Measurements from ENCODE around the gene HABP2. TPM values are rescaled to one million over a fixed set of nuclear protein-coding genes. Genes with fewer than 3 reads are reported as not detected.

Gene HABP2
- polyA plus RNA-seq, 1 donor from 2014 or later, result not detected

DNA sequence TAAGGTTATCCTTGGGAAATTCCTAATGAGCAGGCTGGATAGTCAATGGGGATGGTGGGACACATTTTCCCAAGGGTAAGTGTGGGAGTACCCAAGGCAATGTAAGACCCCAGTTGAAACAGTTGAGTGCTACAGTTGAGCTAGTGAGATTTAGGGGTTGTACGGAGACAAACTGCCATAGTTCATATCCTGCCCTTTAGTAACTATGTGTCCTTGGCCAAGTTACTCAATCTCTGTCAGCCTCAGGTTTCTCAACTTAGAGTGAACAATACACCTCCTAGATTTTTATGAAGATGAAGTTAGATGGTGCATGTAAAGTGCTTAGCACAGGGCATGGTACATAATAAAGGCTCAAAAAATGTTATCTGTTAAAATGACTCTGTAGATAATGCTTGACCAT lies 20.5 kb downstream of the HABP2 start:
- H4K20me1 ChIP-seq (ENCODE audit: insufficient read depth), result no peaks in the 10 kb centered on the region

DNA sequence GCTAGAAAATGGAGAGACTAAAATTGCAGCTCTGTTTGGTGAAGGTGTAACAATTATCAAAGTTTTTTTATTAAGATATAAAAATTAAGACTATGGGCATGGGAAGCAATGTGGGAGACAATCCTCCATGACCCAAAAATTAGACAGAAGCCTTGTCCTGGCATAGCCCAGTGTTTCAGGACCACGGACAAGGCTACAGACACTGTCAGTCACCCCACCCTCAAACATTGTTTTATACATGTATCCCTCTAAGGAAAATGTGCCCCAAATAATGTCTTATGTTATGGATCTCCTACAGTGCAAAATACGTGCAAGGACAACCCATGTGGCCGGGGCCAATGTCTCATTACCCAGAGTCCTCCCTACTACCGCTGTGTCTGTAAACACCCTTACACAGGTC lies 24.0 kb downstream of the HABP2 start:
- Histone ChIP-seq H3K9me2 (ENCODE audit: insufficient read depth, low read length) (no peaks in the 10 kb centered on the region), H2AFZ (ENCODE audit: low read depth, low read length) (no peak overlapping the region), H3K36me3 (ENCODE audit: insufficient read depth, low read length) (no peaks in the 10 kb centered on the region), H3K9me3 (ENCODE audit: low read length) (no peaks in the 10 kb centered on the region), H3K27ac (ENCODE audit: low read length) (no peak overlapping the region), H3F3A (ENCODE audit: insufficient read depth, low read length, poor library complexity, severe bottlenecking) (no peaks in the 10 kb centered on the region), H3K9ac (ENCODE audit: low read length) (no peak overlapping the region), H4K20me1 (ENCODE audit: insufficient read depth) (no peaks in the 10 kb centered on the region), H3K79me2 (replicated peaks; ENCODE audit: insufficient read depth, low read length) (no peaks in the 10 kb centered on the region), H3K27me3 (ENCODE audit: insufficient read depth, low read depth, low read length) (no peaks in the 10 kb centered on the region), H3K4me2 (ENCODE audit: low read length) (no peak overlapping the region), H3K4me3 (ENCODE audit: low read length) (no peak overlapping the region)
- TF ChIP-seq EZH2 (IDR thresholded peaks at IDR 0.05; ENCODE audit: borderline replicate concordance, insufficient read depth, low read length, poor library complexity, severe bottlenecking), result no peak
- no peak for TF ChIP-seq RAD21 (conservative IDR thresholded peaks at IDR 0.05)
- no peak for TF ChIP-seq EP300 (conservative IDR thresholded peaks at IDR 0.05; ENCODE audit: poor library complexity, severe bottlenecking)
- TF ChIP-seq MXI1 (conservative IDR thresholded peaks at IDR 0.05; ENCODE audit: poor library complexity, severe bottlenecking), result no peak
- TF ChIP-seq POLR2AphosphoS5 (IDR thresholded peaks at IDR 0.05), result no peak
- no peak for TF ChIP-seq SMC3 (conservative IDR thresholded peaks at IDR 0.05; ENCODE audit: poor library complexity)
- TF ChIP-seq, protein P1, sequence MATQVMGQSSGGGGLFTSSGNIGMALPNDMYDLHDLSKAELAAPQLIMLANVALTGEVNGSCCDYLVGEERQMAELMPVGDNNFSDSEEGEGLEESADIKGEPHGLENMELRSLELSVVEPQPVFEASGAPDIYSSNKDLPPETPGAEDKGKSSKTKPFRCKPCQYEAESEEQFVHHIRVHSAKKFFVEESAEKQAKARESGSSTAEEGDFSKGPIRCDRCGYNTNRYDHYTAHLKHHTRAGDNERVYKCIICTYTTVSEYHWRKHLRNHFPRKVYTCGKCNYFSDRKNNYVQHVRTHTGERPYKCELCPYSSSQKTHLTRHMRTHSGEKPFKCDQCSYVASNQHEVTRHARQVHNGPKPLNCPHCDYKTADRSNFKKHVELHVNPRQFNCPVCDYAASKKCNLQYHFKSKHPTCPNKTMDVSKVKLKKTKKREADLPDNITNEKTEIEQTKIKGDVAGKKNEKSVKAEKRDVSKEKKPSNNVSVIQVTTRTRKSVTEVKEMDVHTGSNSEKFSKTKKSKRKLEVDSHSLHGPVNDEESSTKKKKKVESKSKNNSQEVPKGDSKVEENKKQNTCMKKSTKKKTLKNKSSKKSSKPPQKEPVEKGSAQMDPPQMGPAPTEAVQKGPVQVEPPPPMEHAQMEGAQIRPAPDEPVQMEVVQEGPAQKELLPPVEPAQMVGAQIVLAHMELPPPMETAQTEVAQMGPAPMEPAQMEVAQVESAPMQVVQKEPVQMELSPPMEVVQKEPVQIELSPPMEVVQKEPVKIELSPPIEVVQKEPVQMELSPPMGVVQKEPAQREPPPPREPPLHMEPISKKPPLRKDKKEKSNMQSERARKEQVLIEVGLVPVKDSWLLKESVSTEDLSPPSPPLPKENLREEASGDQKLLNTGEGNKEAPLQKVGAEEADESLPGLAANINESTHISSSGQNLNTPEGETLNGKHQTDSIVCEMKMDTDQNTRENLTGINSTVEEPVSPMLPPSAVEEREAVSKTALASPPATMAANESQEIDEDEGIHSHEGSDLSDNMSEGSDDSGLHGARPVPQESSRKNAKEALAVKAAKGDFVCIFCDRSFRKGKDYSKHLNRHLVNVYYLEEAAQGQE (IDR thresholded peaks at IDR 0.05; ENCODE audit: borderline replicate concordance), result no peak
- no peak for TF ChIP-seq TAF1 (IDR thresholded peaks at IDR 0.05; ENCODE audit: low read depth)
- TF ChIP-seq, protein P2, sequence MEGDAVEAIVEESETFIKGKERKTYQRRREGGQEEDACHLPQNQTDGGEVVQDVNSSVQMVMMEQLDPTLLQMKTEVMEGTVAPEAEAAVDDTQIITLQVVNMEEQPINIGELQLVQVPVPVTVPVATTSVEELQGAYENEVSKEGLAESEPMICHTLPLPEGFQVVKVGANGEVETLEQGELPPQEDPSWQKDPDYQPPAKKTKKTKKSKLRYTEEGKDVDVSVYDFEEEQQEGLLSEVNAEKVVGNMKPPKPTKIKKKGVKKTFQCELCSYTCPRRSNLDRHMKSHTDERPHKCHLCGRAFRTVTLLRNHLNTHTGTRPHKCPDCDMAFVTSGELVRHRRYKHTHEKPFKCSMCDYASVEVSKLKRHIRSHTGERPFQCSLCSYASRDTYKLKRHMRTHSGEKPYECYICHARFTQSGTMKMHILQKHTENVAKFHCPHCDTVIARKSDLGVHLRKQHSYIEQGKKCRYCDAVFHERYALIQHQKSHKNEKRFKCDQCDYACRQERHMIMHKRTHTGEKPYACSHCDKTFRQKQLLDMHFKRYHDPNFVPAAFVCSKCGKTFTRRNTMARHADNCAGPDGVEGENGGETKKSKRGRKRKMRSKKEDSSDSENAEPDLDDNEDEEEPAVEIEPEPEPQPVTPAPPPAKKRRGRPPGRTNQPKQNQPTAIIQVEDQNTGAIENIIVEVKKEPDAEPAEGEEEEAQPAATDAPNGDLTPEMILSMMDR (IDR thresholded peaks at IDR 0.05; ENCODE audit: poor library complexity, severe bottlenecking), result no peak

More for the DNA sequence above, 20.5 kb downstream of the HABP2 start:
- Histone ChIP-seq H3K9me2 (ENCODE audit: insufficient read depth, low read length) (no peaks in the 10 kb centered on the region), H3K79me2 (replicated peaks; ENCODE audit: insufficient read depth, low read length) (no peaks in the 10 kb centered on the region), H3K4me2 (ENCODE audit: low read length) (no peak overlapping the region), H2AFZ (ENCODE audit: low read depth, low read length) (no peak overlapping the region), H3K9me3 (ENCODE audit: low read length) (no peaks in the 10 kb centered on the region), H3K27me3 (ENCODE audit: insufficient read depth, low read depth, low read length) (no peaks in the 10 kb centered on the region), H3K9ac (ENCODE audit: low read length) (no peak overlapping the region), H3K36me3 (ENCODE audit: insufficient read depth, low read length) (no peaks in the 10 kb centered on the region), H3K27ac (ENCODE audit: low read length) (no peak overlapping the region), H3F3A (ENCODE audit: insufficient read depth, low read length, poor library complexity, severe bottlenecking) (no peaks in the 10 kb centered on the region), H3K4me3 (ENCODE audit: low read length) (no peak overlapping the region)
- no peak for TF ChIP-seq MXI1 (conservative IDR thresholded peaks at IDR 0.05; ENCODE audit: poor library complexity, severe bottlenecking)
- no peak for TF ChIP-seq EP300 (conservative IDR thresholded peaks at IDR 0.05; ENCODE audit: poor library complexity, severe bottlenecking)
- TF ChIP-seq POLR2AphosphoS5 (IDR thresholded peaks at IDR 0.05), result no peak
- TF ChIP-seq, protein P2 (IDR thresholded peaks at IDR 0.05; ENCODE audit: poor library complexity, severe bottlenecking), result no peak
- no peak for TF ChIP-seq SMC3 (conservative IDR thresholded peaks at IDR 0.05; ENCODE audit: poor library complexity)
- no peak for TF ChIP-seq TAF1 (IDR thresholded peaks at IDR 0.05; ENCODE audit: low read depth)
- TF ChIP-seq RAD21 (conservative IDR thresholded peaks at IDR 0.05), result no peak
- TF ChIP-seq, protein P1 (IDR thresholded peaks at IDR 0.05; ENCODE audit: borderline replicate concordance), result no peak
- TF ChIP-seq EZH2 (IDR thresholded peaks at IDR 0.05; ENCODE audit: borderline replicate concordance, insufficient read depth, low read length, poor library complexity, severe bottlenecking), result no peak
